Stimulated activated CD4-positive, alpha-beta T cell treated with anti-CD3 and anti-CD28 coated beads, Interleukin-12 subunit alpha, Interleukin-12 subunit beta, amount 100 ng/mL, for 48 hours (primary cell): ENCODE data around the gene MYO6.
A peak's percentile ranks its signal among the peaks of the same experiment; 100 is the strongest.
"Not testable (repeated sequence)": the region's sequence is repeated elsewhere in the genome, so short reads cannot be mapped to it uniquely, and the experiment has no call there.

ENCODE experiments used
- DNase-seq, 3 donors: peaks; one replicate each; pipeline ENCODE4 v3.0.0-alpha.2; 2020; ENCODE audit warnings: low read depth in 2 of 3, low spot score in 1 of 3

Gene MYO6

GRCh38 chr6:75880305-75880704 lies 131.3 kb downstream of the MYO6 start:
- DNase-seq: no peak

GRCh38 chr6:75882734-75883133 lies 133.7 kb downstream of the MYO6 start:
- no peak for DNase-seq

GRCh38 chr6:75884822-75885221 lies 135.8 kb downstream of the MYO6 start:
- DNase-seq: no peak

- no peak for DNase-seq
Measured at GRCh38 chr6:75892384-75892783, 143.3 kb downstream of the MYO6 start.

GRCh38 chr6:75893058-75893775 lies 144.2 kb downstream of the MYO6 start:
- DNase-seq: peak in 1 of 3 donors; percentile 42

GRCh38 chr6:75893776-75894152 lies 144.7 kb downstream of the MYO6 start:
- DNase-seq: no peak

- no peak for DNase-seq
Measured at GRCh38 chr6:75896526-75896925, 147.5 kb downstream of the MYO6 start.

GRCh38 chr6:75900216-75900615 lies 151.2 kb downstream of the MYO6 start:
- not testable (repeated sequence) for DNase-seq

- DNase-seq: not testable (repeated sequence)
Measured at GRCh38 chr6:75905129-75905528, 156.1 kb downstream of the MYO6 start.

- DNase-seq: no peak
Measured at GRCh38 chr6:75906871-75907270, 157.8 kb downstream of the MYO6 start.

GRCh38 chr6:75907444-75907843 lies 158.4 kb downstream of the MYO6 start:
- DNase-seq: no peak

- DNase-seq: no peak
Measured at GRCh38 chr6:75913040-75913439, 164.0 kb downstream of the MYO6 start.

- no peak for DNase-seq
Measured at GRCh38 chr6:75922226-75922625, 173.2 kb downstream of the MYO6 start.

GRCh38 chr6:75926293-75927168 lies 177.5 kb downstream of the MYO6 start:
- DNase-seq: no peak

GRCh38 chr6:75931011-75931680 lies 182.1 kb downstream of the MYO6 start:
- no peak for DNase-seq

- DNase-seq: no peak
Measured at GRCh38 chr6:75932067-75932466, 183.0 kb downstream of the MYO6 start.

- DNase-seq: no peak
Measured at GRCh38 chr6:75933387-75933975, 184.4 kb downstream of the MYO6 start.

GRCh38 chr6:75934643-75935472 lies 185.8 kb downstream of the MYO6 start:
- peak in 2 of 3 donors; percentile 12 to 25 for DNase-seq

GRCh38 chr6:75935473-75935793 lies 186.4 kb downstream of the MYO6 start:
- DNase-seq: no peak

GRCh38 chr6:75936682-75937081 lies 187.6 kb downstream of the MYO6 start:
- no peak for DNase-seq

- no peak for DNase-seq
Measured at GRCh38 chr6:75937846-75938245, 188.8 kb downstream of the MYO6 start.
